Measurements from ENCODE around the gene CCDC146. TPM values are rescaled to one million over a fixed set of nuclear protein-coding genes. Genes with fewer than 3 reads are reported as not detected.

The CCDC146 gene
- total and polyA plus RNA-seq, 2 experiments from 2014 or later, result 5.9 to 13.6 TPM

DNA sequence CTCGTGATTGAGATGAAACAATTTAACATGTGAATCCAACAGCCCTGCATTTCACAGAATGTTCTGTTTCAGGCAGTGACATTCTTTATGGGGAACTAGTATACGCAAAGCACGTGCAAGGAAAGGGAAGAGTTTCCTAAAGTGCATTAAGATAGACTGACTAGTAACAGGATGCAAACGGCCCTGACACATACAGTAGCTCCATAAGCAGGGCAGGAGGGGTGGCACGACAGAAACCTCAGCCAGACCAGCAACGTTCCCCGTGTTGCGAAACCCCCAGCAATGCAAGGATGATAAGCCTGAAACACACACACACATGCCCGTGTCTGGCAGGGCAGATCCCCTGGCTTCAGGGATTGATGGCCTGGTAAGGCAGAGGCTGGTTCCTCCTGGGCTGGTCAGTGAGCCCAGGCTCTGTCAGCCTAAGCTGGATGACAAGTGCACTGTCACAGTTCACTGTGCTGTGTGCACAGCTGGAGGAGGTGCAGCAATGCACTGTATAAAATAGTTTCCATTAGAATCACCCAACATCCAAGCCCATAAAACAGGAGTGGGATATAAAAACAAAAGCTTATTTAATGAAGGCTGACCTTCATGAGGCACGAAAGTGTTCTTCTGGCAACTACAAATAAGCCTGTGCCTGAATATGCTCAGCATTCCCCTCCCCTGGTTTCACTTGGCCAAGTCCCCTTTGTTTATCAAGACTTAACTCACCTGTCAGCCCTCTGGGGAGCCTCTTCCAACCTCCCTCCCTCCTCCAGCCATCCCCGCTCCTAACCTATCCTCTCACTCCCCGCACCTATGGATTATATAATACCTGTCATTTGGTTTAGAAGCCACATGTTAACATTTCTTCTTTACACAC lies 204.9 kb downstream of the CCDC146 start:
- TF ChIP-seq, protein P1, sequence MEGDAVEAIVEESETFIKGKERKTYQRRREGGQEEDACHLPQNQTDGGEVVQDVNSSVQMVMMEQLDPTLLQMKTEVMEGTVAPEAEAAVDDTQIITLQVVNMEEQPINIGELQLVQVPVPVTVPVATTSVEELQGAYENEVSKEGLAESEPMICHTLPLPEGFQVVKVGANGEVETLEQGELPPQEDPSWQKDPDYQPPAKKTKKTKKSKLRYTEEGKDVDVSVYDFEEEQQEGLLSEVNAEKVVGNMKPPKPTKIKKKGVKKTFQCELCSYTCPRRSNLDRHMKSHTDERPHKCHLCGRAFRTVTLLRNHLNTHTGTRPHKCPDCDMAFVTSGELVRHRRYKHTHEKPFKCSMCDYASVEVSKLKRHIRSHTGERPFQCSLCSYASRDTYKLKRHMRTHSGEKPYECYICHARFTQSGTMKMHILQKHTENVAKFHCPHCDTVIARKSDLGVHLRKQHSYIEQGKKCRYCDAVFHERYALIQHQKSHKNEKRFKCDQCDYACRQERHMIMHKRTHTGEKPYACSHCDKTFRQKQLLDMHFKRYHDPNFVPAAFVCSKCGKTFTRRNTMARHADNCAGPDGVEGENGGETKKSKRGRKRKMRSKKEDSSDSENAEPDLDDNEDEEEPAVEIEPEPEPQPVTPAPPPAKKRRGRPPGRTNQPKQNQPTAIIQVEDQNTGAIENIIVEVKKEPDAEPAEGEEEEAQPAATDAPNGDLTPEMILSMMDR (IDR thresholded peaks at IDR 0.05; ENCODE audit: low read depth, low read length), result no peak
- DNase-seq (ENCODE audit: low read depth in 1 of 2, low spot score in 1 of 2), result peak in 1 of 2 donors; percentile 86
- Histone ChIP-seq H3K9me3 (ENCODE audit: low read depth) (no peaks in the 10 kb centered on the region), H3K27me3 (no peaks in the 10 kb centered on the region), H3K27ac (no peak overlapping the region), H3K4me1 (ENCODE audit: low read depth) (peaks cover 2% of the 10 kb centered on the region), H3K4me3 (no peak overlapping the region), H3K36me3 (no peaks in the 10 kb centered on the region)

GRCh38 chr7:77327932-77328628 lies 205.7 kb downstream of the CCDC146 start:
- peak in 1 of 2 donors; percentile 32 for DNase-seq (ENCODE audit: low read depth in 1 of 2, low spot score in 1 of 2)
- TF ChIP-seq, protein P1 (IDR thresholded peaks at IDR 0.05; ENCODE audit: low read depth, low read length), result no peak
- Histone ChIP-seq H3K9me3 (ENCODE audit: low read depth) (no peaks in the 10 kb centered on the region), H3K4me1 (ENCODE audit: low read depth) (peaks cover 2% of the 10 kb centered on the region), H3K27ac (no peak overlapping the region), H3K27me3 (no peaks in the 10 kb centered on the region), H3K4me3 (no peak overlapping the region), H3K36me3 (no peaks in the 10 kb centered on the region)

GRCh38 chr7:77328669-77329068 lies 206.3 kb downstream of the CCDC146 start:
- Histone ChIP-seq H3K27ac (no peak overlapping the region), H3K4me3 (no peak overlapping the region), H3K9me3 (ENCODE audit: low read depth) (no peaks in the 10 kb centered on the region), H3K36me3 (no peaks in the 10 kb centered on the region), H3K27me3 (no peaks in the 10 kb centered on the region), H3K4me1 (ENCODE audit: low read depth) (peaks cover 2% of the 10 kb centered on the region)
- TF ChIP-seq, protein P1 (IDR thresholded peaks at IDR 0.05; ENCODE audit: low read depth, low read length), result no peak
- DNase-seq (ENCODE audit: low read depth in 1 of 2, low spot score in 1 of 2), result peak in 1 of 2 donors; percentile 52

DNA sequence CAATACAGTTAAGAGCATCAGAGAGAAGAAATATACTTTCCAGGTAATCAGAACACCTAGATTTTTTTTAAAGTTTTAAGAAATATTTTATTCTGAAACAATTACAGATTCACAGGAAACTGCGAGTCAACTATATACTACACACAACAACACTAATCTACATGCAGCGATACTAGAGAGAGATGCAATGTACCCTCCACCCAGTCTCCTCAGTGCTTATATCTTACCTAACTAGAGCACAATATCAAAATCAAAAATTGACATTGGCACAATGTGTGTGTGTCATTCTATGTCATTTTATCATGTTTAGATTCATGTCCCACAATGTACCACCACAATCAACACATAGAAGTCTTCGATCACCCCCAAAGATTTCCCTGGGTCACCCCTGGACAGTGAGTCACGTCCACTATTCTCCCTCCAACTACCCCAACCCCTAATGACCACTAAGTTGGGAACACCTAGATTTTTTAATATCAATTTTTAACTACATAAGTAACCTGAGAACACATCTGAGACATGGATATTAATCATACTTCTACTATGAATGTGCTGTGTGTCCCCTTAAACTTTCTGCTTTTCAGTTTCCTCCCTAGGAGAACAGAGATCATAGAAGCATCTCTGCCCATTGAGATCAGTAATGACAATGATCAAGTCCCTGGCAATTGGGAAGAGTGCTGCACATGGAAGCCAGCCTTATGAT lies 207.2 kb downstream of the CCDC146 start:
- Histone ChIP-seq H3K27ac (no peak overlapping the region), H3K36me3 (no peaks in the 10 kb centered on the region), H3K9me3 (ENCODE audit: low read depth) (no peaks in the 10 kb centered on the region), H3K4me1 (ENCODE audit: low read depth) (peaks cover 2% of the 10 kb centered on the region), H3K4me3 (no peak overlapping the region), H3K27me3 (no peaks in the 10 kb centered on the region)
- TF ChIP-seq, protein P1 (IDR thresholded peaks at IDR 0.05; ENCODE audit: low read depth, low read length), result no peak
- no peak for DNase-seq (ENCODE audit: low read depth in 1 of 2, low spot score in 1 of 2)

DNA sequence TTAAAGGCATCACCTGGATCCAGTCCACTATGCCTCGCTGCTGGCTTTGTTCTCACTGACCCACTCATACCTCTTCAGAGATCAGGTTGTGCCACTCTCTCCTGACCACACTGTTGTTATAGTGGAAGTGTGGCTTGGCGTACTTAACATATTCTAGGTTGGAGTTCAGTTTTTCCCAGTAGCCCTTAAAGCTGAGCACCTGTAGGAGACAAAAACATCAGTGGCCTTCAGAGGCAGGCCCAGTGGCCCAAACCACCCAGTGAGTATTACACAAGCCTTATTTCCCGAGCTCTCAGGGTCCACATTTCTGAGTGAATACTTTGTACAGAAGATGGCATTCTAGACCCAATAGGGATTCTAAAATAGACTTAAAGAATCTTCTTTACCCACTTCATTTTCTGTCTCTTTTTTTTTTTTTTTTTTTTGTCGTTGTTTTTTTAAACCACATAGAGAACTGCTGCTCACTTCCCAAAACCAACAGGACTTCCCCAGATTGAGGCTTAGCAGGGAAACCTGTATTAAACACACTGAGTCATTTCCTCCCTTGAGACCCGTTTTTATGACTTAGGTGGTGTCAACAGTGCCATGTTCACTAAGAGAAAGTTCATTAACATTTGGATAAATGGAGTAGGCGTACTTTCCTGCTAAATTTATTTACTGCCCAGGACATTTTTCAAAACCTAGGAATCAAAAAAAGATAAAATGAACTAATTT lies 207.9 kb downstream of the CCDC146 start:
- TF ChIP-seq, protein P1 (IDR thresholded peaks at IDR 0.05; ENCODE audit: low read depth, low read length), result no peak
- Histone ChIP-seq H3K9me3 (ENCODE audit: low read depth) (no peaks in the 10 kb centered on the region), H3K36me3 (no peaks in the 10 kb centered on the region), H3K27ac (no peak overlapping the region), H3K4me1 (ENCODE audit: low read depth) (peaks cover 2% of the 10 kb centered on the region), H3K4me3 (no peak overlapping the region), H3K27me3 (no peaks in the 10 kb centered on the region)
- peak in 1 of 2 donors; percentile 28 for DNase-seq (ENCODE audit: low read depth in 1 of 2, low spot score in 1 of 2)
